HCT116 (cell line): ENCODE data around the gene CABP1. TPM values are rescaled to one million over a fixed set of nuclear protein-coding genes. Genes with fewer than 3 reads are reported as not detected.

ENCODE experiments used
- ATAC-seq: fragments of 200-7000 bp; cut with Tn5 transposase; 2 replicates; pipeline ENCODE4 v1.9.1; 2020; ENCODE audit warnings: mild to moderate bottlenecking, moderate library complexity
- BruUV-seq: library from RNA; stranded (reverse); fragments of 400-500 nt; replicated peaks from 2 replicates; lab custom pipeline; 2021; lab: Mats Ljungman, UMichigan
- CTCF ChIA-PET: fragments of 300-600 bp; sonication (Branson Sonifier 250); formaldehyde crosslinking; loops from one replicate; lab custom pipeline; 2021; ENCODE audit warnings: antibody characterized with exemption; lab: Charles Lee
- POLR2A ChIA-PET: fragments of 300-600, 350-600 bp; sonication (Branson Sonifier 250); formaldehyde crosslinking; loops from one replicate; lab custom pipeline; 2021; ENCODE audit warnings: antibody characterized with exemption; lab: Charles Lee
- RAD21 ChIA-PET, 2 experiments: fragments of 300-600 bp; sonication (Branson Sonifier 250); formaldehyde crosslinking; loops; one replicate each; lab custom pipeline; 2023; ENCODE audit warnings: low total read pairs in 2 of 2; ENCODE audit not compliant: uncharacterized antibody in 2 of 2, unreplicated experiment in 2 of 2, low non-redundant PET in 1 of 2; lab: Charles Lee
- DNase-seq: peaks from one replicate; pipeline ENCODE4 v3.0.0-alpha.2; 2010; ENCODE audit warnings: low read depth, low spot score
- H2AFZ ChIP-seq: fragments of 200-600 bp; shearing (Covaris generic), sonication (generic); 2 replicates; pipeline ENCODE4 v1.6.1; 2017; ENCODE audit warnings: low read depth, mixed run types, mixed read lengths, antibody characterized with exemption, low read length; ENCODE audit not compliant: poor library complexity, severe bottlenecking
- H3K27ac ChIP-seq: 2 replicates; pipeline ENCODE4 v1.5.1; 2012; ENCODE audit warnings: low read depth, low read length
- H3K27me3 ChIP-seq: fragments of 200-600 bp; sonication (generic); 2 replicates; pipeline ENCODE4 v1.6.1; 2016; ENCODE audit warnings: mixed run types, low read length, mixed read lengths; ENCODE audit not compliant: insufficient read depth
- H3K36me3 ChIP-seq, 2 experiments: fragments of 200-500 bp in 1 of 2; fragments of 200-600 bp in 1 of 2; sonication (Bioruptor generic) in 1 of 2; sonication (generic) in 1 of 2; 2 replicates each; pipeline versions ENCODE4 v1.5.1 to v1.6.1; 2014 to 2016; ENCODE audit warnings: low read length in 2 of 2, inconsistent platforms in 1 of 2, mixed read lengths in 1 of 2, mixed run types in 1 of 2; ENCODE audit not compliant: insufficient read depth in 2 of 2, control insufficient read depth in 1 of 2
- H3K4me1 ChIP-seq, 2 experiments: fragments of 200-600 bp in 1 of 2; sonication (generic) in 1 of 2; 2 replicates each; pipeline versions ENCODE4 v1.5.1 to v1.6.1; 2012 to 2017; ENCODE audit warnings: low read length in 2 of 2, inconsistent platforms in 1 of 2, mild to moderate bottlenecking in 1 of 2, mixed read lengths in 1 of 2, mixed run types in 1 of 2, moderate library complexity in 1 of 2; ENCODE audit not compliant: insufficient read depth in 2 of 2, control insufficient read depth in 1 of 2
- H3K4me2 ChIP-seq: fragments of 200-600 bp; sonication (generic); 2 replicates; pipeline ENCODE4 v1.6.1; 2017; ENCODE audit warnings: mixed run types, low read length, mixed read lengths
- H3K4me3 ChIP-seq, 2 experiments: fragments of 200-600 bp in 1 of 2; sonication (generic) in 1 of 2; replicated peaks in 1 of 2; 2 replicates each; pipeline ENCODE4 v1.5.1; 2011 to 2016; ENCODE audit warnings: low read length in 2 of 2, control low read depth in 1 of 2, low read depth in 1 of 2, mild to moderate bottlenecking in 1 of 2, mixed read lengths in 1 of 2, mixed run types in 1 of 2
- H3K79me2 ChIP-seq: fragments of 200-600 bp; sonication (generic); 2 replicates; pipeline ENCODE4 v1.6.1; 2017; ENCODE audit warnings: mild to moderate bottlenecking, mixed run types, low read length, moderate library complexity, mixed read lengths; ENCODE audit not compliant: insufficient read depth
- H3K9ac ChIP-seq: fragments of 200-600 bp; sonication (generic); 2 replicates; pipeline ENCODE4 v1.6.1; 2016; ENCODE audit warnings: low read length, mixed read lengths
- H3K9me2 ChIP-seq: fragments of 200-600 bp; sonication (generic), shearing (Covaris generic); 2 replicates; pipeline ENCODE4 v1.6.1; 2017; ENCODE audit warnings: mixed run types, mild to moderate bottlenecking, moderate library complexity; ENCODE audit not compliant: insufficient read depth
- H3K9me3 ChIP-seq, 2 experiments: fragments of 200-500 bp in 1 of 2; fragments of 200-600 bp in 1 of 2; sonication (Bioruptor generic) in 1 of 2; sonication (generic) in 1 of 2; 2 replicates each; pipeline ENCODE4 v1.6.1; 2014 to 2017; ENCODE audit warnings: low read length in 2 of 2, mixed read lengths in 2 of 2, inconsistent platforms in 1 of 2, low read depth in 1 of 2, mild to moderate bottlenecking in 1 of 2, mixed run types in 1 of 2, moderate library complexity in 1 of 2; ENCODE audit not compliant: control insufficient read depth in 1 of 2, insufficient read depth in 1 of 2
- H4K20me1 ChIP-seq: fragments of 200-600 bp; sonication (generic), shearing (Covaris generic); 2 replicates; pipeline ENCODE4 v1.6.1; 2017; ENCODE audit warnings: mixed run types, mild to moderate bottlenecking, moderate library complexity; ENCODE audit not compliant: insufficient read depth
- ATF3 ChIP-seq: IDR thresholded peaks from 2 replicates; pipeline ENCODE4 v1.6.1; 2012
- CBX3 ChIP-seq: IDR thresholded peaks from 2 replicates; pipeline ENCODE4 v1.6.1; 2012; ENCODE audit warnings: low read depth
- CEBPB ChIP-seq: IDR thresholded peaks from 2 replicates; pipeline ENCODE4 v1.6.1; 2012; ENCODE audit warnings: low read depth
- EGR1 ChIP-seq: IDR thresholded peaks from 2 replicates; pipeline ENCODE4 v1.6.1; 2012; ENCODE audit warnings: low read depth
- EZH2 ChIP-seq: fragments of 200-600 bp; sonication (generic); IDR thresholded peaks from 2 replicates; pipeline ENCODE4 v1.6.1; 2017; ENCODE audit warnings: antibody characterized with exemption, mixed run types
- FOSL1 ChIP-seq: IDR thresholded peaks from 2 replicates; pipeline ENCODE4 v1.6.1; 2012; ENCODE audit warnings: low read depth
- JUND ChIP-seq: IDR thresholded peaks from 2 replicates; pipeline ENCODE4 v1.6.1; 2012
- MAX ChIP-seq: IDR thresholded peaks from 2 replicates; pipeline ENCODE4 v1.6.1; 2012
- POLR2AphosphoS5 ChIP-seq: IDR thresholded peaks from 2 replicates; pipeline ENCODE4 v1.6.1; 2011; ENCODE audit warnings: mild to moderate bottlenecking, low read depth, low read length, moderate library complexity
- RAD21 ChIP-seq: IDR thresholded peaks from 2 replicates; pipeline ENCODE4 v1.6.1; 2012; ENCODE audit warnings: low read depth, mild to moderate bottlenecking
- REST ChIP-seq: IDR thresholded peaks from 2 replicates; pipeline ENCODE4 v1.6.1; 2012; ENCODE audit warnings: low read depth
- SIN3A ChIP-seq: IDR thresholded peaks from 2 replicates; pipeline ENCODE4 v1.6.1; 2012; ENCODE audit warnings: low read depth
- SP1 ChIP-seq: IDR thresholded peaks from 2 replicates; pipeline ENCODE4 v1.6.1; 2012; ENCODE audit warnings: low read depth
- YY1 ChIP-seq: IDR thresholded peaks from 2 replicates; pipeline ENCODE4 v1.6.1; 2011; ENCODE audit warnings: low read length, low read depth, moderate library complexity, mild to moderate bottlenecking; ENCODE audit not compliant: insufficient replicate concordance; ENCODE audit errors: extremely low read depth
- ZNF274 ChIP-seq: fragments of 200-500 bp; sonication (Bioruptor generic); IDR thresholded peaks from 2 replicates; pipeline ENCODE4 v1.6.1; 2014; ENCODE audit warnings: mild to moderate bottlenecking, low read depth, low read length, inconsistent platforms
- intact Hi-C: fragments of 100-400 bp; cut with micrococcal nuclease; formaldehyde crosslinking; loops from 2 replicates; pipeline ENCODE4 v1.10.0; 2022
- total RNA-seq: library from RNA; stranded (reverse); gene quantifications from one replicate; pipeline ENCODE4 v1.2.1, GENCODE V29; 2021; ENCODE audit not compliant: unreplicated experiment

Gene CABP1
- total RNA-seq, 1 experiment from 2014 or later, result 0.84 TPM

DNA sequence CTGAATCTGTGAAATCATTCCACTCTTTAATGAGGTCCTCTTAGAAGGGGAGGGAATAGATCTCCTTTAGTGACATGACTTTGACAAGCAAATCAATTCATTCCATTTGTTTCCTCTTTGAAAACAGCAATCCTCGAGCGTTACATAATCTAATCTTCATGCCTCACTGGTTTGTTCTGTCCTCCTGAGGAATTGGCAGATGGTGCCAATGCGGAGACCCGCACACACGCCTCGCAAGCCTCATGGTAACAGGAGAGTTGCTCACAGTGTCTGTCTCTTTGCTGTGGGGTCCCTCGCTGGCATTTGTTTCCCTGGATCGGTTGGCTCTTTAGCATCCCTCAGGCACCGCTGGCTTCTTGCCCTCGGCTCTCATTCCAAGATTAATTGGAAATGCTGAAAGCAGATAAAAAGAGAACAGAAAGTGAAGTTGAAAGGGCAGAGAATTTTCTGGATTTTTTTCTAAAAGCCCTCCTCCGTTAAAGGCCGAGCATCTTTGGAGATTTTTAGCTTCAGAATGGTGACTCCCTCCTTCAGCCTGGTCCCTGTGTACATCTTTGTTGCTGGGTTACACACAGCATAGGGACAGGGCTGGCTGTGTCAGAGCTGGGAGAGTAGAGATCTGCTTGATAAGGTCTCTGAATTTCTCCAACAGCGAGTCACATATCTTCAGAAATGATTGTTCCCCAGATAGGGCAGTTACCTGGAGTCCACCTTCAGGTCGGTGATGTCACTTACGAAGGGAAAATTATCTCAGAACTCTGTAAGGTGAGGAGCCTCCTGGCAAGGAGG, 10.1 kb upstream of the CABP1 start (continued):
- TF ChIP-seq ATF3 (no peak), CBX3 (no peak), FOSL1 (no peak), CEBPB (no peak), RAD21 (no peak), ZNF274 (no peak), YY1 (no peak)

DNA sequence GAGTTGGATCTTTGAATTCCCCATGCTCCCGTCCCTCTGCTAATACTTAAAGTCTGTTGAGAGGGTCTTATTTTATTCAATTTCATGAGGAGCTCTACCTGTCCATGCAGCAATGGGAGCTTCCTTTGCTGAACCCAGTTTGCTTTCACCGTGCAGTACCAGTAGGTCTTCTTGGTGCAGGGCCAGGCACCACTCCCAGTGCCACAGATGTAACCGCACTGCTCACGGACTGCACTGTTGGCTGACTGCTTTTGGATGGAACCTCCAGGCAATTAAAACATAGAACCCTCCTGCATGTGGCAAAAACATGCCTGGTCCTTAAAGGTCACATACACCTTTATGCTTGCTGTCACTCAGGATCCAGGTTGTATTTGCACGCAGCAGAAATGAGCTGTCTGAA, 9.3 kb upstream of the CABP1 start:
- H3K4me1 ChIP-seq, result peaks cover 0 to 5% of the 10 kb centered on the region in 2 experiments; a peak in 1 of 4 replicates
- H3K4me2 ChIP-seq, result no peak overlapping the region
- TF ChIP-seq JUND (no peak), SP1 (no peak), EGR1 (no peak), ATF3 (no peak), POLR2AphosphoS5 (no peak), SIN3A (no peak), MAX (no peak), REST (no peak), EZH2 (no peak), YY1 (no peak), CEBPB (no peak)
- no peak overlapping the region for H3K4me3 ChIP-seq
- no peaks in the 10 kb centered on the region for H3K79me2 ChIP-seq
- no peak overlapping the region for H3K9ac ChIP-seq
- H4K20me1 ChIP-seq, result no peaks in the 10 kb centered on the region
- H3K36me3 ChIP-seq, result no peaks in the 10 kb centered on the region
- no TSS peak for BruUV-seq
- no peak overlapping the region for H3K27ac ChIP-seq
- no peak for DNase-seq
- no peaks in the 10 kb centered on the region for H3K9me3 ChIP-seq
- intact Hi-C loops, result no loop called here
- CTCF ChIA-PET, result interaction anchor here (1.6 kb wide), 1 partner anchor 19 kb away, joined by 3 read pairs; no protein-coding TSS in a partner anchor
- RAD21 ChIA-PET, result no interaction called here
- no peak for ATAC-seq
- no peaks in the 10 kb centered on the region for H3K27me3 ChIP-seq
- H3K9me2 ChIP-seq, result no peaks in the 10 kb centered on the region
- POLR2A ChIA-PET, result no interaction called here
- no peak overlapping the region for H2AFZ ChIP-seq
